Measurements from ENCODE around the gene KCNMA1.
"Not testable (repeated sequence)": the region's sequence is repeated elsewhere in the genome, so short reads cannot be mapped to it uniquely, and the experiment has no call there.

Gene KCNMA1

DNA sequence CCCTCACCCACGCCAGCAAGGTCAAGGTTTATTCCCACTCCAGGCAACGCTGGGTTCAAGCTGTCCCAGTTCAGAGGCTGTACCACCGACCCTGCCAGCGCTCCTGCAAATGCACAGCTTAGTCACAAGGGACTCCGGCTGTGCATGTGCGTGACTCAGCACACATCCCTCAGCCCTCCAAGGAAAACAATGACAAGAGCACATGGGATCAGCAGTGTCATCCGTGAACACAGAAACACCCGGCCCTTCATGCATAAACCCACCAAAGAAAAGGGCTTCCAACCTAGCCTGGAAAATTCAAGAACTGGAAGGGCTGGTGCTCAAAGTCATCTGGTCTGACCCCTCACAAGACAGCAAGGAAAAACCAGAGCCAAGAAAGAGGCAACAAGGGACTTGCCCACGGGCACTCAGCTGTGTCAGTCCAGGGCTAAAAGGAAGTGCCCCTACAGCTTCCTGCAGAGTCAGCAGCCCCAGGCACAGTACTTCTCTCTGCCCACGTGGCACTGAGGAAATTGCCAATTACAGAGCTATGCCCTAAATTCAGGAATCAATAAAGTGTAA is 106.1 kb downstream of the KCNMA1 start:
- no peak for DNase-seq (ENCODE audit: low read depth)

DNA sequence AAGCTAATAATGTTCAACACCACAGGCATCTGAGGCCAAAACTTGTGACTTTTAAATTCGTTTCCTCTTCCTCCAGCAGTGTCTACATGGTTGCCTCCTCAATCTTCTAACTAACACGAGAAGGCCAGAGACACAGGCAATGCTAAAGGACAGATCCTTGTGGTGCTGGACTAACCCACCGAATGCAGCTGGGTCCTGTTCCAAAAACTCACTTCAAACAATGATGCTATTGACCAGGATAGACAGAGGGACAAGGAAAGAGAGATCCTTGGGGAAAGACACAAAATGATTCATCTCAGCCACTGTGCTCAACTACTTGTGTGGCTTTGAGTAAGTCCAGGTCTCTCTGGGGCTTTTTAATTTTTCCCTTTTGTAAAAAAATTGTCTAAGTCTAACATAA is 107.6 kb downstream of the KCNMA1 start:
- no peak for DNase-seq (ENCODE audit: low read depth)

DNA sequence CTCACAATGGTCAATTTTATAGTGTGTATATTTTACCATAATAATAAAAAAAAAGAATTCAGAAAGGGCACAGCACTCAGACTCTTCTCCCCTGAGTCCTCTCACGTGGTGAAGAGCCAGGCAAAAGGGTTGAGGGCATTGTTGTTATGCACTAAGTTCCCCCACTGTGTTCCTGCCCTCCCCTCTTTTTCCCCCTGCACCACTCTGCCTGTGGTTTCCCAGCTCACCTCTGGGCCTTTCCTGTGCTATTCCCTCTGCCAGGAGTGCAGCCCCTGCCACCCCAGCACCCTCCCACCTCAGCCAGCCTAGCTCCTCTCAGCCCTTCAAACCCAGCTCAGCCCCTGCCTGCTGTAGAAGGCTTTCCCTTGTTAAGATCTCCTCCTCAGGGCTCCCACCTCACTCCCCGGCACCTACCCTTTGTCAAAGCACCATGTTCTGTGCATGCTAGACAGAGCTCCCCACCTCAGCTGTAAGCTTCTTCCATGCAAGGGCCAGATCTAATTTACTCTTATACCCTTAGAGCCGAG is 108.5 kb downstream of the KCNMA1 start:
- no peak for DNase-seq (ENCODE audit: low read depth)

DNA sequence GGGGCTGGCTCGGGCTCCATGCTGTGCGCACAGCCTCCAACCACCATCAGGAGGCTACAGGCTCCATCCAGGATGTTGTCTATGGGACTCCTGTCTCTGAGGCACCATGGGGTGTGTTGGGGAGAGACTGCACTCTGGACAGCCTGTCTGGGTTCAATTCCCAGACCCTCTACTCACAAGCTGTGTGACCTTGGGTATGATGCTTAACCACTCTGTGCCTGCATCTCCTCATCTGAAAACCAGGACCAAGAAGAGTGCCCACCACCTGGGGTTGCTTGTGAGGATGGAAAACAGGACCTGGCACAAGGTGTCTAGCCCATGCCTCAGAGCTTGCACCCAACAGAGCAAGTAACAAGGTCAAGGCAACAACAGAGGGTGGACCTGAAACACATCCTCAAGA is 109.8 kb downstream of the KCNMA1 start:
- DNase-seq (ENCODE audit: low read depth), result no peak

DNA sequence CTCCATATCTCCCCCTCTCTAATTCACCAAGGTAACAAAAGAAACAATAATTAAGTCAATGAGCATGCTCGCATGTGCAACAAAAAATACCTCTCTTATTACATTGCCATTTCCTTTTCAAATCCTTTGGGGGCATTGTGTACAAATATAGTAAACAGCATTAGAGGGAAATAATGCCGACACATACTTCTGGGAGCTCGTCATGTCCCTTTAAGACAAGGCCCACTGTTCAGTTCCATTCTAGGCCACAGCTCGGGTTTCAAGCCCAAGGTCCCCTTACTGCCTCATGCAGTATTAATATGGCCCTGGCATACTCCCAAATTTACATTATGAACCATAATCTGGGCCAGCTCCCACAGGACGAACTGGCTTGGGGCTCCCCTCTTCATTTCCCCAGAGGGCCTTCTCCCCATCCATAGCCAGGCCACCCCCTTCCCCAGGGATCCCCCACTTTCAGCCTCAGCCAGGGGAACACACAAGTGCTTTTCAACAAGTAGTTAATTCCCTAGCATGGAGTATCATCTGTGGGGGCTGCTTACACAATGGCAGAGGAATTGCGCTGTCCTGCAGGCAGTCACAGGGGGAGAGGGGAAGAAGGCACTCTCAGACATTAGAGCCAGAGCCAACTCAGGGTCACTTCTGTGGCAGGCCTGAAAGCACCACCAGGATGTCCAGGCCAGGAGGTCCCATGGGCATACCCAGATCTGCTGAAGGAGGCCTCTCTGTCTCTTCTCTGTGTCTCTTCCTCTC is 110.6 kb downstream of the KCNMA1 start:
- DNase-seq (ENCODE audit: low read depth), result no peak

DNA sequence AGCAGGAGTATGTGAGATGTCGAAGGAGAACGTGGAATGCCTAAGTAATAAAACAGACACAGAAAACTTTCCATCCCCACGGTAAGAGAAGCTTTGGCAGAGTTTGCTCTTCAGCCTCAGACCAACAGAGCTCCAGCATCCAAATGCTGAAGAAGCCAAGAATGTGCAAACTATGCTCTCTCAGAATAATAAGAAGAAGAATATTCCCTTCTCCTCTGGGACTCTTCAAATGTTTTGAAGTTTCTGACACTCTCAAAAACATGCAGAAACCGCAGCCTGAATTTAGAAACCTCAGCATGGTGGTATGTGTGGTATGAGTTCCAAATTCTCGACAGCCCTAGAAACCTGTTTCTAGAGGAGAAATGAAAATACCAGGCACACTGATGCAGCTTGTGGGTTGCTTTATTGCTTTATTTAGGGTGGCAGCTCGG is 113.3 kb downstream of the KCNMA1 start:
- no peak for DNase-seq (ENCODE audit: low read depth)

DNA sequence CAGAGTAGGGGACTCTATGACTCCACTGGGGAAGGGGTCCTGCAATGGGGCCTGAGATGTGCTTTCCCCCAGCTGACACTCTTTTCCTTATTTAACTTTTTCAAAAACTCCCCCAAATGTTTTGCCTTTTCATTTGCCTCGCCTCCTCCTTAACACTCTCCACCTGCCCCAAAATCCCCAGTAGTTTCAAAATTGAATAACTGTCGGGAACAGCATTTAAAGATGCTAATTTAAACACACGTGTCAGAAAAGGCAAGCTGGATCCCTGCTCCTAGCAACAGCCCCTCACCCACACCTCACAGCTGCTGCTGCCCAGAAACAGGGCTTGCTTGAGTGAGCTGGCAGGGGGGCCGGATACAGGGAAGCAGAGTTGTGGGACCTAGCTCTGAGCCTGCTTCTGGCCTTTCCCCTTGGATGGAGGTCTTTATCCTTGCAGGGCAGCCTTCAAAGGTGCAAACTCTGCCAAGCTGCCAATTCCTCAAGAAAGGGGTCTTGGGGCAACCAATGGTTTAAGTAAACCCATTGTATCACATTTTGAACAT is 115.3 kb downstream of the KCNMA1 start:
- DNase-seq (ENCODE audit: low read depth), result no peak

DNA sequence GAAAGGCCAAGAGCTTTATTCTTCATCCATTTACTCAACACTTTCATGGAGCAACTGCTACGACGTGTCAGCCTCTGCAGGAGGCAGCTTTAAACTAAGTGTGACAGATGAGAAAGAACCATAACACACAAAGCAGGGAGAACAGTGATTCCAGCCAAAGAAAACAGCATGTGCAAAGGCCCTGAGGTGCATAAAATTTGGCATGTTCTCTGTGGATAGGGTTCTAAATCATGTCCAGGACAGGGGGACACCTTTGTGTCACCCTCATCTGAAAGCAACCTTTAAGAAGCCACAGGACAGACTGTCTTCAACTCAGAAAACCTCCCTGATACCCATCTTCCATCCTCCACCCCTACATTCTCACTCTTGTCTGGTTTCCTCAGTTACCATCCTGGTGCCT is 116.6 kb downstream of the KCNMA1 start:
- DNase-seq (ENCODE audit: low read depth), result no peak

DNA sequence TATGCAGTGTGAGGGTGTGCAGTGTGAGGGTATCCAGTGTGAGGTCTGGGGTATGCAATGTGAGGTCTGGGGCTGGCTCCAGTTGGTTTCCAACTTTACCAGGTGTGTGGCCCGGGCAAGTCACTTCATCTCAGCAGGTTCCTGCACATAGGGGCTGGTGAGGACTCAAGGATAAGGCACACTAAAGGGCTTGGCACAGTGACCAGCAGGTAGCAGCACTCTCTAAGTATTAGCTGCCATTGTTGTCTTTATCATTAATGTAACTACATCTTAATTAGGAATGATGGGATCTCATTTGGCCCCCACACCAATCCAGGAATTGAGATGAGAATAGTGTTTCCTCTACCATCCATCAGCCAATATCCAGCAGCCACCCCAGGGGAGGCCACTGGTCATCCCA is 117.3 kb downstream of the KCNMA1 start:
- DNase-seq (ENCODE audit: low read depth), result no peak

DNA sequence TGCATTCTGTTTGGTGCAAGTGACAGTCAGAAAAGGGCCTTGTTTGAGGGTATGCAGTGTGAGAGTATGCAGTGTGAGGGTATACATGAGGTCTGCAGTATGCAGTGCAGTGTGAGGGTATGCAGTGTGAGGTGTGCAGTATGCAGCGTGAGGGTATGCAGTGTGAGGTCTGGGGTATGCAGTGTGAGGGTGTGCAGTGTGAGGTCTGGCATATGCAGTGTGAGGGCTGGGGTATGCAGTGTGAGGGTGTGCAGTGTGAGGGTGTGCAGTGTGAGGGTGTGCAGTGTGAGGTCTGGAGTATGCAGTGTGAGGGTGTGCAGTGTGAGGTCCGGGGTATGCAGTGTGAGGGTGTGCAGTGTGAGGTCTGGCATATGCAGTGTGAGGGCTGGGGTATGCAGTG is 117.8 kb downstream of the KCNMA1 start:
- DNase-seq (ENCODE audit: low read depth), result not testable (repeated sequence)

DNA sequence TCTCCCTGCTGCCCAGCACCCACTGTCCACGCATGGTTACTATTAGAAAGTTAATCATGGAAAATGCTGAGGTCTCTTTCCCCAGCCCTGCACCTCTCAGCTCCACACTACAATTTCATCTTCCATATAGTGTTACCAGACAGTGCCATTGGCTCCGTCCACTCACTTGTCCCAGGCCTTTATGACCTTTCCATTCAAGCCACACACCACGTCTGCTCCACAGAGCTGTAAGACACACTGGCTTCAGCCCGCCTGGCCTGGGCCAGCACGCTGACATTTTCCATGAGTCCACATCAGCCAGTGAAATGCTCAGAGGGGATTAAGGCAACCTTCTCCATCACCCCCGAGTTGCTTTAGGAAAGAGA is 118.7 kb downstream of the KCNMA1 start:
- DNase-seq (ENCODE audit: low read depth), result no peak

DNA sequence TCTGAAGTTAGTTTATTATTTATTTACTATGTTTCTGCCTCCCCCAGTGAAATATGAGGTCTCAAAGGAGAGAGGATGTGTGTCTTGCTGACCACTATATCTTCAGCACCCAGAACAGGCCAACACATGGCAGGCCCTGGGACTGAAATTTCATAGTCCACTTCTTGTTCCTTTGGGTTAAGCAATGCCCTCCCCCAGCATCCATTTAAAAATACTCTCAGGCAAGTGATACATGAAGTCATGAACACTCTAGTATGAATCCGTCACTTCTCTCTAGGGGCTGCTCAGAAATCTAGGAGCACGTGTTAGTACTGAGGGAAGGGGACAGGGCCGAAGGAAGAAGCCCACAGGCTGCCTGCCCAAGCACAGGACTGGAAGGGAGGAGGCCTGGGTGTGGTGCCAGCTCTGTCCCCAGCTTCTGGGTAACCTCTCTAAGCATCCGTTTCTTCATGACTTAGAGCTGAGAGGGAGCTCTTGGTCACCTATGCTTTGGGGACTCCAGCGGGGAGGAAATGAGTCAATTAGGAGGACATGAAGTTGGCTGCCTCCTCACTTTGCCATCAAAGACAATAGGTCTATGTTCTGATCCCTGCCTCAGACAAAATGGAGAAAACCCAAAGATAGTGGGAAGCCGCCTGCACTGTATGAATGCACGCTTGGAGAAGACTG is 119.2 kb downstream of the KCNMA1 start:
- DNase-seq (ENCODE audit: low read depth), result no peak

DNA sequence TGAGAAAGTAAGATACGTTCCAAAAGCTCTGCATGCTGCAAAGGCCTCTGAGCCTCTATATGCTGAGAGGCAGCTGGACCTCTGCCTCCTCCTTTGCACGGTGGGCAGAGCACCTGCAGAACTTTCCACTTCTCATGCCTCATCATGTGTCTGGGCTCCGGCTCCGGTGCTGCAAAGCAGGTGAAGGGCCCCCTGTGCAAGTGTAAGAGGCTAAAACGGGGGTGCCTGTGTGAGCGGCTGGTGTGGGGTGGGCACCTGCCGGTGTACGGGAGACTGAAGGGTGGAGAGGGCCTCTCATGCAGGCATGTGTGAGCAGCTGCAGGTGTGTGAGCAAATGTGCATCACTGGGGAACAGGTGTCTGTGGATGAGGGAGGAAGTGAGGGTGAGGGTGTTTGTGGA is 121.0 kb downstream of the KCNMA1 start:
- DNase-seq (ENCODE audit: low read depth), result no peak

DNA sequence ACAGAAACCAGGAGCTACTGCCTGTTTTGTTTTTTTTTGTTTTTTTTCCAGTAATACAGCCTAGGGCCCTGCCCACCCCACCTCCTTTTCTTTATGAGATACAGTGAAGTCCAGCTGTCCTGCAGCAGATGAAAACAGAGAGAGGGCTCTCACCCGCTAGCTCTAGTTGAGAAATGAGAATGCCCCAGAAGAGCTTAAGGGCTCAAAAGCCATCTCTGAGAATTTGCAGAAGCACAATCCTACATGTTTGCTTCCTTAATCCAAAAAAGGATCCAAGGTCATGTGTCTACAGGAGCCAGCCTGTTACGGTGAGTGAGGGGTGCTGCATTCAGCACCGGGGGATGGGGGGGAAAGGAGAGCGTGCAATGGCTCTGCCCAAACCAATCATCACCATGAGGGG is 122.7 kb downstream of the KCNMA1 start:
- DNase-seq (ENCODE audit: low read depth), result no peak

DNA sequence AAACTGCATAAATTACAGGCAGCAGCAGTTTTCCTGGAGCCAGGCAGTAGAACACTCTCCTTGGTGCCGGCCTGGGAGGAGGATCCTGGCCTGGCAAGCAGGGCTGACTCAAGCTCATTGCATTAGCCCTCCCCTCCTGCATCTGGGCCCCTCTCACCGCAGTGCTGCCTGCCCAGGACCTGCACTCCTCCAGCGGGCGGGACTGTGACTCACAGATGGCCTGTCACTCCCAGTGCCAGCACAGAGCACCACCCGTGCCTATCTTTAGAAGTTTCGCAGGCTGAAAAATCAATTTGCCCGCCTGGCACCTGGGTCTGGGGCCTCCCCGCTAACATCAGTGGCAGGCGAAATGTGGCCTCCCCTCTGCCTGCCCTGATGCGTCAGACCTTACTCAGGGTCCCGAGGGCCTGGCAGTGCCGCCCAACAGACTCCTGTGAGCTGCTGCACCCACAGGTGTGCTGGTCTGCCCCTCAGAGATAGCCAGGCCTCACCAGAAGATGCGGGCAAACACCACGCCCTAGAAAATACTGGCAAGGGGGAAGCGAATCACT is 123.8 kb downstream of the KCNMA1 start:
- DNase-seq (ENCODE audit: low read depth), result no peak

DNA sequence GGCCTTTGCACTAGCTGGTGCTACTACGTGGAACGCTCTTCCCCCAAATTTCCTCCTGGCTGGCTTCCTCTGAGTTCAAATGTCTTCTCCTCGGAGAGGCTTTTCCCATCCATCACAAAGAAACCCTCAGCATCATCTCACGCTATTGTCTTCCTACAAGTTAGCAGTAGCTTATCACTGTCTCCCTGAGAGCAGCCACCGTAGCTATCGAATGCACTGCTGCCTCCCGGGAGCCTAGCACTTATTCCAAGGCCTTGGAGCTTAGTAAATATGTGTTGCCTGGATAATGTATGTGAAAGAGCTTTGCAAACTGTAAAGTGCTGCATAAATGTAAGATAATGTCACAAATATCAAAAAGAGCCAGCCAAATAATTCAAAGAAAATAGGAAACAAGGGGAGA is 124.4 kb downstream of the KCNMA1 start:
- DNase-seq (ENCODE audit: low read depth), result no peak

DNA sequence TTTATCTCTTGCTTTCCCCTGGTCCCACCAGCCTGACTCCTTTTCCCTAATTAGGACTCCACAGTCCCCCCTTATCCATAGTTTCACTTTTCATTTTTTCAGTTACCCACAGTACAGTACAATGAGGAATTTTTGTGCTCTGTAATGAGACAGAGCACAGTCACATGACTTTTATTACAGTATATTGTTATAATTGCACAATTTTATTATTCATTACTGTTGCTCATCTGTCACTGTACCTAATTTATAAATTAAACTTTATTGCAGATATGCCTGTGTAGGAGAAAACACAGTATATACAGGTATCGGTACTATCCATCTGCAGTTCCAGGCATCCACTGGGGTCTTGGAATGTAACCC is 125.4 kb downstream of the KCNMA1 start:
- no peak for DNase-seq (ENCODE audit: low read depth)

DNA sequence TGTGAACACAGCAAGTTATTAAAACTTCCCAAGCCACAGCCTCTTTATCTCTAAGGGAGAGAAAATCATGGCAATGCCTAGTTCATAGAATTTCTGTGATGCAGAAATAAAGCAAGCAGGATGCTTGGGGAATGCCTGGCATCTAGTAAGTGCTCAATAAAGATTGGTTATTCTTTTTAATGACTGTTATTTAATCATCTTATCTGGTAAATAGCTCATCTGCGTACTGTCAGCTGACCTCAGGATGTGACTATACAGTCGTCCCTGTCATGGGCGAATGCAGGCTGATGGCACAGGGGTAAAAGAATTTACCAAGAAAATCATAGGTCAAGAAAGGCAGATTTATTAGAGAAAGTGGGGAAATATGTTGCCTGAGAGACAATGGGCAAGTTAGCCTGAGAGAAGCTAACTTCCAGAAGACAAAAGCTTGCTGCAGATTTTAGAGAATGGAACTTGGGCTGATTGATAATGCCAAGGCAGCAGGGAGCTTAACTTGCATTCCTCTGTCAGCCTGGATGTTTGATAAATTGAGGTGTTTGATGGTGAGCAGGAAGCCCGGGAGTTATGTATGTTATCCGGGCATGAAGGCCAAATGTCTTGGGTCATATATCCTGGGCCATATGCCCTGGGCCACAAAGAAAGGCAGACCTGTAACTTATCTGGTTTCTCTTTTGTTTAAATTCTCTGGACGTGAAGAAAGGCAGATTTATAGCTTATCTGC is 126.0 kb downstream of the KCNMA1 start:
- DNase-seq (ENCODE audit: low read depth), result no peak

DNA sequence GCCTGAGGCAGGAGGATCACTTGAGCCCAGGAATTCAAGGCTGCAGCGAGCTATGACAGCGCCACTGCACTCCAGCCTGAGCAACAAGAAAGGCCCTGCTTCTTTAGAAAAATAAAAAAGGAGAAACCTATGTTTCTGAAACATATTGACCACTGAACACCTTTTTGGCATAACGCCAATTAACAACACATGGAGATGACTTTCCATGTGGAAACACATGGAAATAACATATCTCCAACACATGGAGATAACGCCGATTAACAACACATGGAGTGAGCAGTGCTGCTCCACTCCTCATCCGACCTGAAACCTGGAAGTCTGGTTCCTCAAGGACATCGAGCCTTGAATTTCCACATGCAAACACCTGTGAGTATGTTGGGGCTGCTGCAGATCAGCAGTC is 126.9 kb downstream of the KCNMA1 start:
- DNase-seq (ENCODE audit: low read depth), result no peak

DNA sequence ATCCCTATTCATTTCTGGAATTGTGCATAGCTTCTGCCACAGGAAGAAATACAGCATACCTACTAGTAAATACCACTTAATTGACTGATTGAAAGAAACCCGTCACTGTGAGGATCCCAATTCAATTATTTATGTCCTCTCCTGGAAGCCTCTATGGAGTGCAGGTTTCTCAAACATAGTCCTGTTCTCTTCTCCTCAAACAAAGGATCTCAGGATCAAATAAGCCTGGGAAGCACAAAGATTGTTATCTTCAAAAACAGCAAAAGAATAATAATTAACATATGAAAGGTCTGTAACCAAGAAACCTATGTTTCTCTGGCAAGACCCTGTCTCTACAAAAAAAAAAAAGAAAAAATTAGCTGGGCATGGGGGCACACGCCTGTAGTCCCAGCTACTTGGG is 127.3 kb downstream of the KCNMA1 start:
- DNase-seq (ENCODE audit: low read depth), result no peak

DNA sequence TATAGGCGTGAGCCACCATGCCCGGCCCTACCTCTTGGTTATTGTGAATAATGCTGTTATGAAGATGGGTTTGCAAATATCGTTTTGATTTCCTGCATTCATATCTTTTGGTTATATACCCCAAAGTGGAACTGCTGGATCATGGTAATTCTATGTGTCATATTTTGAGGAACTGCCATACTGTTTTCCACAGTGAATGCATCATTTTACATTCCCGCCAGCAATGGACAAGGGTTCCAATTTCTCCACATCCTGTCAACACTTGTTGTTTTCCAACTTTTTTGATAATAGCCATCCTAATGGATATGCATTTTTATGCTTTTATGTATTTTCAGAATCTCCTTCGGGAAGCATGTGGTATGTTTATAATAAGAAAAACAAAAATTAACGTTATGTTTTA is 128.2 kb downstream of the KCNMA1 start:
- DNase-seq (ENCODE audit: low read depth), result no peak

DNA sequence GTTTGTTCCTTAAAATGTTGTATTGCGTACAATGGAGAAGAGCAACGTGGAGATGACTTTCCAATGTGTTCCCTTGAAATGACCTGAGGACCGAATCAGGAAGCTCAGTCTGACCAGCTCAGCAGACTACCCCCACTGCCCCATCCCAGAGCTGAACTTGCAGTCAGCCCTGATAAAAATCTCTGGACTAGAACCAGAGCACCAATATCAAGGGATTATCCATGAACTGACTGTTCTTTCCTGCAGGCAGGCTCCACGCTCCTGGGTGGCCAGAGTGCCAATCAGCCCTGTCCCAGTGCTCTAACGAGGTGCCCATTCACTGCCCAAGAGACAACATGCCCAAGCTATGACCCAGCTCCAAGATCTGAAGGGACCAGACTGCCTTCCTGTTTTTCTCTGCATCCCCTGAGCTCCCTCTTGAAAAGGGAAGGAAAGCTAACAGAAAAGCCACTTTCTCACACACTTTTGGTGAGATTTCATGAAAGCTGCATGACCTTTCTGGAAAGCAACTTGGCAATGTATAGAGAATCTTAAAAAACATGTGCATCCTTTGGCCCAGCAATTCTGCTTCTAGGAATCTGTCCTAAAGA is 130.2 kb downstream of the KCNMA1 start:
- DNase-seq (ENCODE audit: low read depth), result no peak
